NCI-H774 (cell line): Measurements from ENCODE around the gene AMH.
A peak's percentile ranks its signal among the peaks of the same experiment; 100 is the strongest.

Experiments used
- DNase-seq: peaks from one replicate; lab custom pipeline; 2025; lab: John Stamatoyannopoulos, UW

The AMH gene

DNA sequence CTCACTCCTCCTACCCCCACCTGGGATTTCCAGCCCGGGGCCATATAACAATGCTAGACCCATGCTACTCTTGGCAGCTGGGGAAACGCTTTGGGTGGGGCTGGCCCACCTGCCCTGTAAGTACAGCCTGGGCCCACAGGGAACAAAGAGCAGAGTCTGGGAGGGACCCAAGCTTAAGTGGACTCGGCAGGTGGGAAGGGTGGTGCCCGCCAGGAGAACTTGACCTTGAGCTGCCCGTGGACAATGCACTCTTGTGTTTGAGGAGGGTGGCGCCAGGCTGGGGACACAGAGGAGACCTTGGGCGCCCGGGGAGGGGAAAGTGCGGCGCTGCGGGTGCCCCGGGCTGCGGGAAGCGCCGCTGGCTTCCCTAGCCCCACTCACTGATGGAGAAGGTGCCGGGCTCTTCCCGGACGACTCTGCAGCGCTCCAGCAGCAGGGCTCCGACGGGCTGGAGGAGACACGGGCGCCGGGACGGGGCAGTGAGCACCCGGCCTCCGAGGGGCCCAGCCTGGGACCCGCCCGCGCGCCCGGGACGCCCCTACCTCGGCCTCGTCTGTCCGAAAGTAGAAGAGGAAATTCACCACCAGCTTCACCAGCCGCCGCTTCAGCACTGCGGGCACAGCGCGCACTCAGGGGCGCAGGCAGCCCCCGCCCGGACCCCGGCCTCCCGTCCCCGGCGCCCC is 13.6 kb upstream of the AMH start:
- peak; percentile 66 for DNase-seq

DNA sequence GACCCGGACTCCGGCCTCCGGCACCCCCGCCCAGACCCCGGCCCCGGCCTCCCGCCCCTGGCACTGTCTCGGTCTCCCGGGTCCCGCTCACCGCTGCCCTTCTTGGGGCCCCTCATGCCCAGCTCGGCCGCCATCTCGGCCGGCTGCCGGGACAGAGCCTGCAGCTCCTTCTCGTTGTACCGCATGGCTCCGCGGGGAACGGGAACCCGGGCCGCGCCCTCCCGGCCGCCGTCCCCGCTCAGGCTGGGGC is 13.1 kb upstream of the AMH start:
- DNase-seq = no peak

DNA sequence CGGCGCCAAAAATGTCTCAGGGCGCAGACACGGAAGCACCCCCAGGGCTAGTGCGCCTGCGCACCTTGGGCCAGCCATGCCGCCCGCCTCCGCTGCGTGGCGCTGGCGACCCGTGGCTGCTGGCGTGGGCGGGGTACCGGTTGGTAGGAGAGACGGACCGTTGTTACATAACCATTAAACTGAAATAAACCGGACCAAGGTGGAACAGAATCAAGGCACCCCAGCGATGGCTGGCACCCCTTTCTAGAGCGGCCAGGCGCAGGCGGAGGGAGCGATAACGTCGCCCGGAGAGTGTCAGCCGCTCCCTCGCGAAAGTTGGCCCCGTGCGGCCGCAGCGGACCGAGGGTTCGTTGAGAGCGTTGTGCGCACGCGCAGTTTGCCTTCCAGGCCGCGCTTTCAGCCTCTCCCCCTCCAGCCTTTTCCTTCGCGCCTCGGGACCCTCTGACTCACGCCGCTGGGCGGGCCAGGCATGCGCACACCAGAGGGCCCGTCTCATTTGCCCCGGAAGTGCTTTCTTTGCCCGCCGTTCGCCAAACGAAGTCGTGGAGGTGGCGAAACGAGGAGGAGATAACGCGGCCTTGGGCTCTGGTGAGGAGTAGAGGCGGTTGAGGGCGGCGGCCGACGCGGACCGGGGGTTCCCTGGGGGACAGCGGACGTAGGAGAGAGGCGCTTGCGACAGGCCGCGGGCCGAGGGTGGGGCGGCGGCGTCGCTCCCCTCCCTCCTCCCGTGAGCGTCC is 12.6 kb upstream of the AMH start, which contains the start of the genes PLEKHJ1 and SF3A2:
Gene PLEKHJ1 (minus strand): TSS at position 16 of the 737 bp plus-strand sequence. CDS start 81 bp downstream, outside the sequence.
Gene SF3A2 (plus strand): TSS at position 511 of the 737 bp plus-strand sequence. CDS start 6,595 bp downstream, outside the sequence.
- peak; percentile 96 for DNase-seq

DNA sequence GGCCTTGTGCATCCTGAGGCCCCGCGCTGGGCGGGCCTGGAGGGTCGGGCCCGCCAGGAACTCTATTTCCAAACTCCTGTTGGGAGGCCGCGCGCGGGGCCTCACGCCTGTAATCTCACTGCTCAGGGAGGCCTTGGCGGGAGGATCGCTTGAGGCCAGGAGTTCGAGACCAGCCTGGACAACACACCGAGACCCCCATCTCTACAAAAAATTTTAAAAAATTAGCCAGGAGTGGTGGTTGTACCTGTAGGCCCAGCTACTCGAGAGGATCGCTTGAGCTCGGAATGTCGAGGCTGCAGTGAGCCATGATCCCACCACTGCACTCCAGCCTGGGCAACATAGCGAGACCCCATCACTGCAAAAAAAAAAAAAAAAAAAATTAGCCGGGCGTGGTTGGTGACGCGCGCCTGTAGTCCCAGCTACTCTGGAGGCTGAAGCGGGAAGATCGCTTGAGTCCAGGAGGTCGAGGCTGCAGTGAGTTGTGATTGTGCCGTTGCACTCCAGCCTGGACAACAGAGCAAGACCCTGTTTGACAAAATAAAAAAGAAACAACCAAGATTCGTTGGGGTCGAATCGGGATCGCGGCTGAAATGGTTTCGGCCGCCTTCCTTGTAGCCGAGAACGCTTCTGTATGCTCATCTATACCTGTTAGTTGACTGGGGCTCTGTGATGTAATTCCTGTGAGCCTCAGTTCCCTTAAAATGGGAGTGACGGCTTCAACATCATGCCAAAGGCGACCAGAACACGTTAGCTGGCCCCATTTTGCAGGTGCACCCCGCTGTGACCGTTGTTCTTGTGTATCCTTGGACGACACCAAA is 11.9 kb upstream of the AMH start:
- DNase-seq = no peak

DNA sequence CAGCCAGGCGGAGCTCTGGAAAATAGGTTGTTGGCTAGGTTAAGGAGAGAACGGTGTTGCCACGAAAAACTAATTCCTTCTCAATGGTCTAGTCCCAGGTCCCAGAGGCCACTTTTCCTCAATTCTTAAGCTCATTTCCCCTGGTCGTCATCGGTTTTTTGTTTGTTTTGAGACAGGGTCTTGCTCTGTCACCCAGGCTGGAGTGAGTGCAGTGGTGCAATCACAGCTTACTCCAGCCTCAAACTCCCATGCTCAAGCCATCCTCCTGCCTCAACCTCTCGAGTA is 11.3 kb upstream of the AMH start:
- DNase-seq = no peak

DNA sequence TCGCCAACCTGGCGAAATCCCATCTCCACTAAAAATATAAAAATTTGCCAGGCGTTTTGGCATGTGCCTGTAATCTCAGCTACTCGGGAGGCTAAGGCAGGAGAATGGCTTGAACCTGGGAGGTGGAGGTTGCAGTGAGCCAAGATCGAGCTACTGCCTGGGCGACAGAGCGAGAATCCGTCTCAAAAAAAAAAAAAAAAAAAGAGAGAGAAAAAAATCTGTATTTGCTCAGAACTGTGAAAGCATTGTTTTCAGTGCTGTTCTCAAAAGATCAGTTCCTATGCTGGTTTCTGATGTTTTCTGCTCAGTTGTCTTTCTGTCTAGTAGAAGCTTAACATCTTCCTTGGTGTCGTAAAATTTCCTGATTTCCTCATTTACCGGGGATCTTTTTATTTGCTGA is 9.9 kb upstream of the AMH start:
- no peak for DNase-seq

DNA sequence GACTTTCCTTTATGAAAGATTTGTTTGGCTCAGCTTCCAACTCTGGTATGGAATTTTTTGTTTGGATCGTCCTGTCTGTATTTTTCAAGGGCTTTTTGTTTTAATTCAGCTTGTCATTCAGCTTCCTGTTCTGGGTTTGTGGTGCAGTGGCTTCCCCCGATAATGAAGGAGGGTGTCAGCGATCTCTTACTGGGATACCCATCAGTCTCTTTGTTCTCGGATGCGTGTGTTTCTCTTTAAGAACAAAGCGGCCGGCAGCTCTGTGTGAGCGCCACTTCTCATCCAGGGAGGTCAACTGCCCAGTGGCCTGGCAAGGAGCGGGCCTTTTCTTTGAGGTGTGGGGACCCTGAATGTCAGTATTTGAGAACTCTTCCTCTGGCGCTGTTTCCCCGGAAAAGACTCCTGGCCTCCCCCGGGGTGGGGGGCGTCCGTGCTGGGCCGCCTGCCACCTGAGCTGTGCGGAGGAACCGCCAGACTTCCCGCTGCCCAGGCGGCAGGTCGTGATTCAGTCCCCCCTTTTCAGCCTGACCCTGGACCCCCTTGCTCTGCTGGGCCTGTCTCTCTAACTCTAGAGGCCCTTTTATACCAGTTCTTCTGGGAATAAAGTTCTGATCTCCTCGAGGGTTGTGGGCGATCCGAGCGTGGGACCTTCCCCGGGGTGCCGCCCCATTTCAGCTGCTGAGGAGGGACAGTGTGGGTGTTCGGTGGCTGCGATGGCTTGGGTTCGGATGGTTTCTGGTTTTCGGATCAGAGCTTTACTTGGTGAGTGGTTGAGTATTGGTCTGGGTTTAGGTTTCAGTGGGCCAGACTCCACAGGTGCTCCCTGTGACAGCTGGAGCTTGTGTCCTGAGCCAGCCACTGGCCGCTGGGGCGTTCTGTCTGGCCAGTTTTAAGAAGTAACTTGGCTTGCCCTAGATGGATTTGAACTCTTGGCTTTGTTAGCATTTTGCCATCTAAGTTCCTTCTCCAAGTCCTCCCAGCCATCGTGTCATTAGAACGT is 9.1 kb upstream of the AMH start:
- DNase-seq = no peak

DNA sequence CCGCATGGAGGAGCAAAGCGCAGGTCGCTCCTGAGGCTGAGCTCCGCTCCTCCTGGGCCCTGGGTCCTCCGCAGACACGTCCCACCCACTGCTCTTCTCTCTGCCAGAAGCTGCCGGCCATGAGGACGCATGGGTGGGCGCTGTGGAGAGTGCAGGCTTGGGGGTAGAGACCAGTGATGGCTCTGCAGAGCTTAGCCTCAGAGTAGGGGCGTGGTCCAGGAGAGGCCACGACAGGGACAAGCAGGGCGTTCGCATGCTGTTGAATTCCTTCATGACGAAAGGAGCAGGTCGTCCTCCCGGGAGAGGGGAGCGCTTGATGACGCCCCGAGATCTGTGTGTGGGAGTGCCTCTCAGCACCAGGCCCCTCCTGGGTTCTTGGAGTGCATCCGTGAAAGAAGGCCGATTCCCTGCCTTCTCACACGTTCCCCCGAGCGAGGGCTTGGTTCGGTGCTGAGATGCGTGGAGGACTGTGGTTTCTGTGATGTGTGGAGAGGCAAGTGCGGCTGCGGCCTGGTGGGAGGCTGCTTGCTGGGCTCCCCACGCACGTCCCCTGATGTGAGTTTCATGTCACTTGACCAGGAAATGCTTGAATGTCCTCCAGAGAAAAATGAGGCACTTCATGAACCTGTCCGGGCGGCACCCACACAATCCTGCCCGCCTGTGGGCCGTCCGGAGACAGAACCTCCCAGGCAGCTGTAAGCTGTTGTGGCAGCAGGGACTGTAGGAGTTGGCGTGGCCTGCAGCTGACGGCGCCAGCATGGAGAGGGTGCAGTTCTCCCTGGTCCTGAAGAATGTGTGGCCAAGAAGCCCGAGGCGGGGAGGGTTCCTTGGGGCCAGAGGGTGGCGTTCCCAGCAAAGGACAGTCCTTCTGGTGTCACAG is 8.0 kb upstream of the AMH start:
- no peak for DNase-seq

DNA sequence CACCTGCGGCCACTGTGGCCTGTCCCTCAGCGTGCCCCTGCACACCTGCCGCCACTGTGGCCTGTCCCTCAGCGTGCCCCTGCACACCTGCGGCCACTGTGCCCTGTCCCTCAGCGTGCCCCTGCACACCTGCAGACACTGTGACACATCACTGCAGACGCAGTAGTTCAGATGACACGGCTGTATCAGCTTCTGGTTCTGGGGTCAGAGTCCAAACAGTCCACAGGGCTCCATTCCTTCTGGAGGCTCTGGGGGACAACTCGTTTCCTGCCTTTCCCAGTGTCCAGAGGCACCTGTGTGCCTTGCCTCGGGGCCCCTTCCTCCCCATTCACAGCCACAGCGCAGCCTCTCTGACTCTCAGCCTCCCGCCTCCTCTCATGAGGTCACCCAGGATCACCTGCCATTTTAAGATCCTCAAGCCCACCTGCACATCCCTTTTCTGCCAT is 7.0 kb upstream of the AMH start:
- DNase-seq = no peak

DNA sequence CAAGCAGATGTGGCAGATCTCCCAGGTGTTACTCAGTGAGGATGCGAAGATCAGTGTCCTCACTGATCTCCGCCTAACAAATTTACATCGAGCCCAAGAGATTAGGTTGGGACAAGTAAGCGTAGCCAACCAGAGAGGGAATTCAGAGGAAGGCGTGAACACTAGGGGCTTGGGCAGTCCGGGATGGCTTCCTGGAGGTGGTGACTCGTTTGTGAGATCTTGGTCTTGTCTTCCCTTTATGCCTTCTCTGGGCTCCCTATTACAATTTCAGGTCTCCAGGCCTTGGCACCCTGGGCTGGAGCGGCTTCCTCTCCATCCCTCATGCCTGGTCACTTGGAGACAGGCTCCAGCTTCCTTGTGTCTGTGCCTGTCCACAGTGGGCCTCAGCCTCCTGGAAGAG is 6.3 kb upstream of the AMH start:
- DNase-seq = no peak

DNA sequence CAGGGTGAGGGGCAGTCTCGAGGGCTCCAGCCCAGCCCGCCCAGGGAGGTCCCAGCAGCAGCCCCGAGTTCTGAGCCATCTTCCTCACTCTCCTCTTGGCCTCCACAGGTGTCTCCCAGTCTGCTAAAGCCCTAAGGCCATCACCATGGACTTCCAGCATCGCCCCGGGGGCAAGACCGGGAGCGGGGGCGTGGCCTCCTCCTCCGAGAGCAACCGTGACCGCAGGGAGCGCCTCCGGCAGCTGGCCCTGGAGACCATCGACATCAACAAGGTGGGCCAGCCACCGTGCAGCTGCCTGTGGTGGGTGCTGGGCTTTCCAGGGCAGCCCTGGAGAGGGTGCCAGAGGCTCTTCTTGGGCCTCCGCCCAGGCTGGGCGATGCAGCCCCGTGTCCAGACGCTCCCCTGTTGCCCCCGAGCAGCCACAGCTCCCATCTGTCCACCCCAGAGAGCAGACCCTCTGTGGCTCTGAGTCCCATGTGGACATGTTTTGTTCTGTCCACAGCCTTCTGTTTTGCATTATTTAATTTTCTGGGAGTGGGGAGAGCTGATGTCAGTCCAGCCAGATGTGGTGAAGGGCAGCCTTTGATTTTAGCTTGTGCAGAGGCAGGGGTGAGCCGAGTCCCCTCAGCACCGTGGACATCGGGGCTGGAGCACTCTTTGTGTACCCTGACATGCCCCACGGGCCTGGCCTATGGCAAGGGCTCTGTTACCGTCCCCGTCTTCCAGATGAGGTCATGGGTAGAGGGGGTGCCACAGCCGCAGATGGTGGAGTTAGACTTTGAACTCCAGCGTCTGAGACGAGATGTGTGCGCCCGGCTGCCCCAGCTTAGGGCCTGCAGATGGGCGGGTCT is 5.6 kb upstream of the AMH start:
- no peak for DNase-seq

DNA sequence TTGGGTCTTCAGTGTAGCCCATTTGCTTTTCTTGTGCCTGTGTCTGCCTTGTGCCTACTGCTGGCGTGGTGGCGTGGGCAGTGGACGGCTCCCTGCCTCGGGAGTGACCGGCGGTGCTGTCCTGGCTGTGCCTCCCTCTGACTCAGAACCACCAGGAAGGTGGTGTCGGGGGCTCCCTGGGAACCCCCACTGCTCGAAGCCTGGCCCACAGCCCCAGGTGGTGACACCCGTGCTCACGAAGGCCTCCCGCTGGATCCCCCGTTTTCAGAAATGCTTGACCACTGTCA is 5.1 kb upstream of the AMH start:
- no peak for DNase-seq

DNA sequence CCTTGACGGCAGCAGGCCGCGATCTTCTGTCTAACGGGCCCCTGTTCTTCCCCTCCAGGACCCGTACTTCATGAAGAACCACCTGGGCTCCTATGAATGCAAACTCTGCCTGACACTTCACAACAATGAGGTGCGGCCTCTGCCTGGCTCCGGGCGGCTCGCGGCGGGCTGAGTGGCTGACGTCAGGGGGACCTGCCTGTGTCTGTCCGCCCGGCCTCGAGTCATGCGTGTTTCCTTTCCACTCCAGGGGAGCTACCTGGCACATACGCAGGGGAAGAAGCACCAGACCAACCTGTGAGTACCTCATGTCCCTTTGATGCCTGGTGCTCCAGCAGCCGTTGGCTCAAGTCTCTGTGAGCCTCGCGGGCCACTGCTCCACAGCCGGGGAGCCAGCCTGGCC is 4.6 kb upstream of the AMH start:
- DNase-seq = no peak

DNA sequence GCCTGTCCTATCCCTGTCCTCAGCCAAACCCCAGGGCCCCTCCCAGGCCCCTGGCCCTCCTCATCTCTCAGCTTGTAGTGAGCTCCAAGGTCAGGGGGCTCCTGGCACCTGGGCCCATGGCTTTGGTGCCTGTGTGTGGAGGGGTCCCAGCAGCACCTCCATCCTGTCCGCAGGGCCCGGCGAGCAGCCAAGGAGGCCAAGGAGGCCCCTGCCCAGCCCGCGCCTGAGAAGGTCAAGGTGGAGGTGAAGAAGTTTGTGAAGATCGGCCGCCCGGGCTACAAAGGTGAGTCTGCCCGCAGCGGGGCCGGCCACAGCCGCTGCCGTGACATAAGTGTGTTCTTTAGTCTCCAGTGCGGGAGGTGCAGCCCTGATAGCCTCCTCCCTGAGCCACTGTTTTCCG is 3.9 kb upstream of the AMH start:
- no peak for DNase-seq

DNA sequence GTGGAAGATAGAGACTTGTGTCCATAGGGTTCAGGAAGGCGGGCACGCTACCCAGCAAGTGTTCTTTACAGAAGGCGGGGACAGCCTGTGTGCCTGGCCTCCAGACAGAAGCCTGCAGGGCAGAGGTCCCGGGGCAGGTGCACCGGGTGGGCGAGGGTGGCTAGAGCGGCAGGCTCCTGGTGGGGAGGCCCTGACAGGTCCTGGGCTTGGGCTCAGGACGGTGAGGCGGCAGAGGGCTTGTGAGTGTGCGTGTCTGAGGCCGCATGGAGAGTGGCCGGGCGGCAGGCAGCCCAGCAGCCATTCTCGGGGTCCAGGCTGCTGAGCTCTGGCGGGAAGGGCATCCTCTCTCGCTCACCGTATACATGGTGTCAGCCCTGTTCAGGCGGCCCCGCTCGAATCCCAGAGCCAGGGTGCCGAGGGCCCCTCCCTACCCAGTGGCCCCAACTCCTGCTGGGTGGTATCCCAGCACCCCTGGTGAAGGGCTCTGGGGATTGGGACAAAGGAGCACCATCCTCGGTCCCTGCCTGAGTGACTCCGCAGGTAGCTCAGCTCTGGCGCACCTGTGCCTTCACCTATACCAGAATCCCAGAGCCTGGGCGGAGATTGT is 3.0 kb upstream of the AMH start:
- no peak for DNase-seq

DNA sequence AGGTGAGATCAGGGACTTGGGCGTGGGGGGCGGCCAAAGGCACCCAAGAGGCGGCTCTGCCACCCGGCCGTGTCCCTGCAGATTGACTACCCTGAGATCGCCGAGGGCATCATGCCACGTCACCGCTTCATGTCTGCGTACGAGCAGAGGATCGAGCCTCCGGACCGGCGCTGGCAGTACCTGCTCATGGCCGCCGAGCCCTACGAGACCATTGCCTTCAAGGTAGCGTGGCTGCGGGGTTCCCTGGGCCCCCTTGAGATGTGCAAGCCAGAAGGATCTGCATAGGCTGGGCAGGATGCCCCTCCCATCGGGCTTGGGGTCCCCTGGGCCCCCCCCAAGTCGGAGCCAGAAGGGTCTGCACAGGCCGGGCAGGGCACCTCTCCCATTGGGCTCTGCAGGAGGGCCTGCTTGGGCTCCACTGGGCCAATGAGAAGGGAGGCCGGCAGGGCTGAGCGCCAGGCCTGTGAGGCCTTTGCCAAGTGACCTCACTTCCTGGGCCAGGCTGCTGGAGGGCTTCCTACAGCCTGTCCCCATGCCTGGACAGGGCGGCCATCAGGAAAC is 2.2 kb upstream of the AMH start:
- DNase-seq = no peak

DNA sequence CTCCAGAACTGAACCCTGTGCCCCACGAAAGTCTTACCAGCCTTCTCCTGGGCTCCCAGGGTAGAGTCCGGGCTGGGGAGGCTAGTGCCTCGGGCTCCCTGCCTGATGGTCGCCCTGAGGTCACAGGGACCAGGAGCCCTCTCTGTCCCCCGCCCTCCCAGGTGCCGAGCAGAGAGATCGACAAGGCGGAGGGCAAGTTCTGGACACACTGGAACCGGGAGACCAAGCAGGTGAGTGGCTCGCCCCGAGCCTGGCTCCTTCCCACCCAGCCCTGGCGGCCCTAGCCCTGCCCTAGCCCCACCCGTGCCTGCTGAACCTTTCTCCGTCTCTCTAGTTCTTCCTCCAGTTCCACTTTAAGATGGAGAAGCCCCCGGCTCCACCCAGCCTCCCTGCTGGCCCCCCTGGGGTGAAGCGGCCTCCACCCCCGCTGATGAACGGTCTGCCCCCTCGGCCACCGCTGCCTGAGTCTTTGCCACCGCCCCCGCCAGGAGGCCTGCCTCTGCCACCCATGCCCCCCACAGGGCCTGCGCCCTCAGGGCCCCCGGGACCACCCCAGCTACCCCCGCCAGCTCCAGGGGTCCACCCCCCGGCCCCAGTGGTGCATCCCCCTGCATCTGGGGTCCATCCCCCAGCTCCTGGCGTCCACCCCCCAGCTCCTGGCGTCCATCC is 1.6 kb upstream of the AMH start:
- no peak for DNase-seq

DNA sequence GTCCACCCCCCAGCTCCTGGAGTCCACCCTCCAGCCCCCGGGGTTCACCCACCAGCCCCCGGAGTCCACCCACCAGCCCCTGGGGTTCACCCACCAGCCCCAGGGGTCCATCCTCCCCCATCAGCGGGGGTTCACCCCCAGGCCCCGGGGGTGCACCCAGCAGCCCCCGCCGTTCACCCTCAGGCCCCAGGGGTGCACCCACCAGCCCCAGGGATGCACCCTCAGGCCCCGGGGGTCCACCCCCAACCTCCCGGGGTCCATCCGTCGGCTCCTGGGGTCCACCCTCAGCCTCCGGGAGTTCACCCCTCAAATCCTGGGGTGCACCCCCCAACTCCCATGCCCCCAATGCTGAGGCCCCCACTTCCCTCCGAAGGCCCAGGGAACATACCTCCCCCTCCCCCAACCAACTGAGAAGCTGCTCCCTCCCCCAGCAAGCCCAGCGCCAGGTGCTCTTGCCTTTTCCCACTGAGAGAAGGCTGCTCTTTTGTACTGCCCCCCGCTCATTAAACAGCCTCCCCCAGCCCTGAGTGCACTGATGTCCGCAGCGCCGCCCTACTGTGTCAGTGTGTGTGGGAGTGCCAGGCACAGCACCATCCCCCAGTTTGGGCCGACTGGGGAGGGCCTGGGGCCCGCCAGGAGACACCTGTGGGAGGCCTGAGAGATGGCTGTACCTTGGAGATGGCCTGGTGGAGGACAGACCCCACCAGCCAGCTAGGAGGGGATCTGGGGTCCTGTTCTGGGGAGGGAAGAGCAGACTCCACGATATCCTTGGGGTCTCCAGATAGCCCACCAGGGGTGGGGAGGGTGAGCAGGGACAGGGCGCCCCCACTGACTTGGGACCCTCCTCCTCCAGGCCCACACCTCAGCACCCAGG is 750 bp upstream of the AMH start:
- no peak for DNase-seq
